GM12878 (cell line): ENCODE measurements around the gene HLA-DRA. TPM values are rescaled to one million over a fixed set of nuclear protein-coding genes. Genes with fewer than 3 reads are reported as not detected.
A peak's percentile ranks its signal among the peaks of the same experiment; 100 is the strongest.

ENCODE experiments used
- ASH2L ChIP-seq: fragments of 300-600, 200-600 bp; sonication (generic); IDR thresholded peaks from 2 replicates; pipeline ENCODE4 v1.6.1; 2017; ENCODE audit warnings: low read depth, mild to moderate bottlenecking, borderline replicate concordance
- ATF3 ChIP-seq: IDR thresholded peaks from 2 replicates; pipeline ENCODE4 v1.6.1; 2011; ENCODE audit warnings: low read depth, mild to moderate bottlenecking, low read length, moderate library complexity, borderline replicate concordance; ENCODE audit errors: extremely low read depth
- ATF7 ChIP-seq: fragments of 450-650 bp; IDR thresholded peaks from 2 replicates; pipeline ENCODE4 v1.6.1; 2016; ENCODE audit warnings: low read depth, mild to moderate bottlenecking
- BCL3 ChIP-seq: IDR thresholded peaks from 2 replicates; pipeline ENCODE4 v1.6.1; 2011; ENCODE audit warnings: borderline replicate concordance, low read depth, mild to moderate bottlenecking, moderate library complexity, low read length; ENCODE audit not compliant: insufficient read depth, poor library complexity, severe bottlenecking
- CBFB ChIP-seq: IDR thresholded peaks from 2 replicates; pipeline ENCODE4 v1.6.1; 2016; ENCODE audit warnings: antibody characterized with exemption, low read depth
- GABPA ChIP-seq: IDR thresholded peaks from 2 replicates; pipeline ENCODE4 v1.6.1; 2014; ENCODE audit warnings: antibody characterized with exemption, low read depth, mild to moderate bottlenecking, inconsistent platforms
- MEF2A ChIP-seq: IDR thresholded peaks from 2 replicates; pipeline ENCODE4 v1.6.1; 2011; ENCODE audit warnings: low read depth, mild to moderate bottlenecking, low read length, moderate library complexity; ENCODE audit not compliant: insufficient read depth
- NR2C1 ChIP-seq: fragments of 450-650 bp; IDR thresholded peaks from 2 replicates; pipeline ENCODE4 v1.6.1; 2017; ENCODE audit warnings: antibody characterized with exemption, mild to moderate bottlenecking, moderate library complexity
- RELB ChIP-seq: fragments of 450-650 bp; IDR thresholded peaks from 2 replicates; pipeline ENCODE4 v1.6.1; 2017; ENCODE audit warnings: low read depth, mild to moderate bottlenecking, moderate library complexity
- RUNX3 ChIP-seq: IDR thresholded peaks from 2 replicates; pipeline ENCODE4 v1.6.1; 2012; ENCODE audit warnings: low read length, inconsistent platforms
- SIX5 ChIP-seq: IDR thresholded peaks from 2 replicates; pipeline ENCODE4 v1.6.1; 2011; ENCODE audit warnings: mild to moderate bottlenecking, low read depth, low read length, moderate library complexity; ENCODE audit not compliant: severe bottlenecking
- SRF ChIP-seq, 2 experiments: IDR thresholded peaks; 2 replicates each; pipeline ENCODE4 v1.6.1; 2011; ENCODE audit warnings: low read depth in 2 of 2, low read length in 2 of 2, mild to moderate bottlenecking in 1 of 2, moderate library complexity in 1 of 2
- TBL1XR1 ChIP-seq: IDR thresholded peaks from 2 replicates; pipeline ENCODE4 v1.6.1; 2012; ENCODE audit warnings: low read depth, low read length, improper control_type of control experiment
- TCF12 ChIP-seq: IDR thresholded peaks from 2 replicates; pipeline ENCODE4 v1.6.1; 2011; ENCODE audit warnings: low read depth, mild to moderate bottlenecking, low read length
- USF1 ChIP-seq: IDR thresholded peaks from 2 replicates; pipeline ENCODE4 v1.6.1; 2011; ENCODE audit warnings: borderline replicate concordance, low read depth, mild to moderate bottlenecking, moderate library complexity, mixed read lengths, low read length; ENCODE audit not compliant: insufficient read depth; ENCODE audit errors: extremely low read length
- USF2 ChIP-seq: IDR thresholded peaks from 2 replicates; pipeline ENCODE4 v1.6.1; 2011; ENCODE audit warnings: low read depth, low read length, improper control_type of control experiment, borderline replicate concordance
- ZBTB4 ChIP-seq: fragments of 450-650 bp; formaldehyde crosslinking; IDR thresholded peaks from 2 replicates; pipeline ENCODE4 v1.4.0; 2022; ENCODE audit warnings: mild to moderate bottlenecking, moderate library complexity
- ZNF207 ChIP-seq: fragments of 450-650 bp; IDR thresholded peaks from 2 replicates; pipeline ENCODE4 v1.6.1; 2014; ENCODE audit warnings: antibody characterized with exemption, mild to moderate bottlenecking, borderline replicate concordance
- ZNF622 ChIP-seq: fragments of 450-650 bp; IDR thresholded peaks from 2 replicates; pipeline ENCODE4 v1.6.1; 2017; ENCODE audit warnings: mild to moderate bottlenecking, inconsistent platforms
- ZZZ3 ChIP-seq: IDR thresholded peaks from 2 replicates; pipeline ENCODE4 v1.6.1; 2011; ENCODE audit warnings: low read depth; ENCODE audit not compliant: control insufficient read depth, insufficient read length
- polyA plus RNA-seq, 11 experiments: library from polyadenylated mRNA; depleted of rRNA in 4 of 11; unstranded in 6 of 11; stranded (reverse) in 5 of 11; fragments of >200 nt; fragmentation: Nextera tagmentation in 4 of 11; fragmentation: Illumina TruSeq in 1 of 11; extraction: Ambion mirVana in 4 of 11; extraction: Trizol in 1 of 11; gene quantifications; 1 replicate in 1 of 11; 2 replicates in 10 of 11; pipeline versions ENCODE4 v1.2.1 to v1.2.3, GENCODE V29; 2011 to 2016; ENCODE audit warnings: inconsistent platforms in 2 of 11, missing spikeins in 2 of 11, low read depth in 1 of 11
- total RNA-seq, 4 experiments: library from RNA; depleted of rRNA in 3 of 4; stranded (reverse); fragments of >200 nt in 3 of 4; fragmentation: Illumina TruSeq in 1 of 4; extraction: Trizol in 1 of 4; gene quantifications; 2 replicates each; pipeline versions ENCODE4 v1.2.1 to v1.2.3, GENCODE V29; 2013 to 2021

HLA-DRA gene
- total and polyA plus RNA-seq, 10 of the 15 experiments (the other 5 are each of a cell fraction or from before 2014, with no cell fraction given), result 2,040 to 7,093 (median 2,859) TPM

- TF ChIP-seq ZNF207, result 0 out of 2 replicates have a peak, but pooled peaks have one; percentile 21
- peak; percentile 79; the same call in 1 of the 2 replicates for TF ChIP-seq MEF2A
- peak in 1 of 2 experiments; percentile 85; a peak in 2 of 4 replicates for TF ChIP-seq SRF (IDR thresholded peaks at IDR 0.05; ENCODE audit: low read depth in 2 of 2, low read length in 2 of 2)
- no peak for TF ChIP-seq ASH2L
- no peak for TF ChIP-seq ZZZ3
- no peak for TF ChIP-seq BCL3
- no peak for TF ChIP-seq SIX5
- TF ChIP-seq USF2, result no peak
- peak; percentile 65 for TF ChIP-seq RUNX3
- peak; percentile 76 for TF ChIP-seq ATF7
- TF ChIP-seq USF1, result no peak
- TF ChIP-seq NR2C1, result no peak
- TF ChIP-seq RELB, result peak; percentile 98
- TF ChIP-seq ZBTB4, result no peak
- TF ChIP-seq GABPA, result no peak
- TF ChIP-seq CBFB, result no peak
- TF ChIP-seq TCF12, result no peak
- no peak for TF ChIP-seq ATF3
- no peak for TF ChIP-seq TBL1XR1
- TF ChIP-seq ZNF622, result no peak
Measured at GRCh38 chr6:32436995-32437836, 2.5 kb upstream of the HLA-DRA start (continued).
